ENCODE data around the gene CAPN1.

CAPN1 gene

GRCh38 chr11:65258988-65259387 is 77.3 kb downstream of the CAPN1 start:
- DNase-seq (ENCODE audit: low read depth in 3 of 3, low spot score in 1 of 3), result no peak

- DNase-seq (ENCODE audit: low read depth in 3 of 3, low spot score in 1 of 3), result no peak
Measured at GRCh38 chr11:65260302-65260701, 78.6 kb downstream of the CAPN1 start.

- no peak for DNase-seq (ENCODE audit: low read depth in 3 of 3, low spot score in 1 of 3)
Measured at GRCh38 chr11:65260756-65261590, 79.2 kb downstream of the CAPN1 start.
